ENCODE data around the gene CRIM1. TPM values are rescaled to one million over a fixed set of nuclear protein-coding genes. Genes with fewer than 3 reads are reported as not detected.

The CRIM1 gene
- total and polyA plus RNA-seq, 2 experiments from 2014 or later = 10.5 to 36.4 TPM

DNA sequence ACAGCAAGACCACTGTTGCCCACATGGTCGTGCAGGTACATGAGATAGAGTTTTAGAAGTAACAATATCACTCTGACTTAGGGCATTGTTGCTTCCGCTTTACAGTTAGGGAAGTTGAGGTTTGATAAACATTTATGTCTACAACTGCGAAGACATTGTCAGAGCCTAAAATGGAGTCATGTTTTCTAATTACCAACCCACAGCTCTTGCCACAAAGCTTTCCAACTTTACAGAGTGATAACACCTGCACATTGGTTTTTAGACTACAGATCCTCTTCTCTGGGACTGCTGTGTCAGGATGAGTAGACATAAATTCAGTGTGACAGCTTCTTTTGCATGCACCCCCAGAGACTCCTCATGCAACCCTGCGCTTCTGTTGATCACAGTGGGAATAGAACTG is 123.4 kb downstream of the CRIM1 start (continued):
- TF ChIP-seq, protein P1, sequence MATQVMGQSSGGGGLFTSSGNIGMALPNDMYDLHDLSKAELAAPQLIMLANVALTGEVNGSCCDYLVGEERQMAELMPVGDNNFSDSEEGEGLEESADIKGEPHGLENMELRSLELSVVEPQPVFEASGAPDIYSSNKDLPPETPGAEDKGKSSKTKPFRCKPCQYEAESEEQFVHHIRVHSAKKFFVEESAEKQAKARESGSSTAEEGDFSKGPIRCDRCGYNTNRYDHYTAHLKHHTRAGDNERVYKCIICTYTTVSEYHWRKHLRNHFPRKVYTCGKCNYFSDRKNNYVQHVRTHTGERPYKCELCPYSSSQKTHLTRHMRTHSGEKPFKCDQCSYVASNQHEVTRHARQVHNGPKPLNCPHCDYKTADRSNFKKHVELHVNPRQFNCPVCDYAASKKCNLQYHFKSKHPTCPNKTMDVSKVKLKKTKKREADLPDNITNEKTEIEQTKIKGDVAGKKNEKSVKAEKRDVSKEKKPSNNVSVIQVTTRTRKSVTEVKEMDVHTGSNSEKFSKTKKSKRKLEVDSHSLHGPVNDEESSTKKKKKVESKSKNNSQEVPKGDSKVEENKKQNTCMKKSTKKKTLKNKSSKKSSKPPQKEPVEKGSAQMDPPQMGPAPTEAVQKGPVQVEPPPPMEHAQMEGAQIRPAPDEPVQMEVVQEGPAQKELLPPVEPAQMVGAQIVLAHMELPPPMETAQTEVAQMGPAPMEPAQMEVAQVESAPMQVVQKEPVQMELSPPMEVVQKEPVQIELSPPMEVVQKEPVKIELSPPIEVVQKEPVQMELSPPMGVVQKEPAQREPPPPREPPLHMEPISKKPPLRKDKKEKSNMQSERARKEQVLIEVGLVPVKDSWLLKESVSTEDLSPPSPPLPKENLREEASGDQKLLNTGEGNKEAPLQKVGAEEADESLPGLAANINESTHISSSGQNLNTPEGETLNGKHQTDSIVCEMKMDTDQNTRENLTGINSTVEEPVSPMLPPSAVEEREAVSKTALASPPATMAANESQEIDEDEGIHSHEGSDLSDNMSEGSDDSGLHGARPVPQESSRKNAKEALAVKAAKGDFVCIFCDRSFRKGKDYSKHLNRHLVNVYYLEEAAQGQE (IDR thresholded peaks at IDR 0.05; ENCODE audit: unreplicated experiment) = no peak
- TF ChIP-seq EZH2 (IDR thresholded peaks at IDR 0.05; ENCODE audit: low read depth, unreplicated experiment) = no peak
- TF ChIP-seq POLR2AphosphoS5 (IDR thresholded peaks at IDR 0.05; ENCODE audit: low read depth) = no peak
- TF ChIP-seq, protein P2, sequence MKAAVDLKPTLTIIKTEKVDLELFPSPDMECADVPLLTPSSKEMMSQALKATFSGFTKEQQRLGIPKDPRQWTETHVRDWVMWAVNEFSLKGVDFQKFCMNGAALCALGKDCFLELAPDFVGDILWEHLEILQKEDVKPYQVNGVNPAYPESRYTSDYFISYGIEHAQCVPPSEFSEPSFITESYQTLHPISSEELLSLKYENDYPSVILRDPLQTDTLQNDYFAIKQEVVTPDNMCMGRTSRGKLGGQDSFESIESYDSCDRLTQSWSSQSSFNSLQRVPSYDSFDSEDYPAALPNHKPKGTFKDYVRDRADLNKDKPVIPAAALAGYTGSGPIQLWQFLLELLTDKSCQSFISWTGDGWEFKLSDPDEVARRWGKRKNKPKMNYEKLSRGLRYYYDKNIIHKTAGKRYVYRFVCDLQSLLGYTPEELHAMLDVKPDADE (IDR thresholded peaks at IDR 0.05) = no peak
- TF ChIP-seq ZNF114 (CRISPR knock-in tag; IDR thresholded peaks at IDR 0.05) = no peak
- TF ChIP-seq CREB1 (CRISPR knock-in tag; IDR thresholded peaks at IDR 0.05; ENCODE audit: low read depth) = no peak
- TF ChIP-seq STAT1 (IDR thresholded peaks at IDR 0.05; ENCODE audit: unreplicated experiment) = no peak
- TF ChIP-seq JUNB (IDR thresholded peaks at IDR 0.05; ENCODE audit: unreplicated experiment) = no peak
- TF ChIP-seq, protein P3, sequence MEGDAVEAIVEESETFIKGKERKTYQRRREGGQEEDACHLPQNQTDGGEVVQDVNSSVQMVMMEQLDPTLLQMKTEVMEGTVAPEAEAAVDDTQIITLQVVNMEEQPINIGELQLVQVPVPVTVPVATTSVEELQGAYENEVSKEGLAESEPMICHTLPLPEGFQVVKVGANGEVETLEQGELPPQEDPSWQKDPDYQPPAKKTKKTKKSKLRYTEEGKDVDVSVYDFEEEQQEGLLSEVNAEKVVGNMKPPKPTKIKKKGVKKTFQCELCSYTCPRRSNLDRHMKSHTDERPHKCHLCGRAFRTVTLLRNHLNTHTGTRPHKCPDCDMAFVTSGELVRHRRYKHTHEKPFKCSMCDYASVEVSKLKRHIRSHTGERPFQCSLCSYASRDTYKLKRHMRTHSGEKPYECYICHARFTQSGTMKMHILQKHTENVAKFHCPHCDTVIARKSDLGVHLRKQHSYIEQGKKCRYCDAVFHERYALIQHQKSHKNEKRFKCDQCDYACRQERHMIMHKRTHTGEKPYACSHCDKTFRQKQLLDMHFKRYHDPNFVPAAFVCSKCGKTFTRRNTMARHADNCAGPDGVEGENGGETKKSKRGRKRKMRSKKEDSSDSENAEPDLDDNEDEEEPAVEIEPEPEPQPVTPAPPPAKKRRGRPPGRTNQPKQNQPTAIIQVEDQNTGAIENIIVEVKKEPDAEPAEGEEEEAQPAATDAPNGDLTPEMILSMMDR (conservative IDR thresholded peaks at IDR 0.05; ENCODE audit: low read depth in 2 of 2) = no peak
- TF ChIP-seq ZNF331 (CRISPR knock-in tag; IDR thresholded peaks at IDR 0.05; ENCODE audit: low read depth) = no peak
- TF ChIP-seq NANOG (IDR thresholded peaks at IDR 0.05; ENCODE audit: borderline replicate concordance) = no peak

DNA sequence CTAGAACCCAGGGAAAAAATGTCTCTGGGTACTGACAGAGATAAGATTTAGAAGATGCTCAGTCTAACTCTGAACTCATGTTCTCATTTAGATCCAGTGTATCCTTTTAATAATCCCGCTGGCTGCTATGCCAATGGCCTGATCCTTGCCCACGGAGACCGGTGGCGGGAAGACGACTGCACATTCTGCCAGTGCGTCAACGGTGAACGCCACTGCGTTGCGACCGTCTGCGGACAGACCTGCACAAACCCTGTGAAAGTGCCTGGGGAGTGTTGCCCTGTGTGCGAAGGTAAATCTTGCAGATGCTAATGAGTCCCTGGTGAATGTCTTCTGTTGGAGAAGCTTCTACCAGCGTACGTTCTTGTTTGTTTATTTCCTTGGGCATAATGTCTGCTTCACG is 123.8 kb downstream of the CRIM1 start:
- Histone ChIP-seq H3K9me2 (ENCODE audit: insufficient read depth) (no peaks in the 10 kb centered on the region), H3K27me3 (ENCODE audit: insufficient read depth) (no peaks in the 10 kb centered on the region), H3K79me2 (replicated peaks; ENCODE audit: insufficient read depth) (peaks cover 19% of the 10 kb centered on the region), H3K4me2 (no peak overlapping the region), H3K4me1 (ENCODE audit: insufficient read depth) (peaks cover 14% of the 10 kb centered on the region), H3F3A (replicated peaks; ENCODE audit: low read depth) (no peaks in the 10 kb centered on the region), H3K36me3 (ENCODE audit: insufficient read depth) (peaks cover 39% of the 10 kb centered on the region), H3K27ac (ENCODE audit: low read depth) (no peak overlapping the region), H3K4me3 (no peak overlapping the region), H2AFZ (no peak overlapping the region), H4K20me1 (replicated peaks; ENCODE audit: insufficient read depth) (no peaks in the 10 kb centered on the region)
- peaks cover 18% of the 10 kb centered on the region for H3K4me1 Mint-ChIP-seq
- no peak overlapping the region; the same call in 1 of the 2 replicates for H3K27ac Mint-ChIP-seq
- H3K4me3 Mint-ChIP-seq = no peak overlapping the region
- no peaks in the 10 kb centered on the region for H3K27me3 Mint-ChIP-seq (ENCODE audit: insufficient read depth, low read depth, poor library complexity)
- H3K9me3 Mint-ChIP-seq = peaks cover 15% of the 10 kb centered on the region; the same call in 2 of the 3 replicates
- DNase-seq (ENCODE audit: low spot score) (no peak), ATAC-seq (no peak)
- peaks cover 86% of the 10 kb centered on the region for H3K36me3 Mint-ChIP-seq (ENCODE audit: low read depth)
- TF ChIP-seq, protein P2 (IDR thresholded peaks at IDR 0.05) = no peak
- TF ChIP-seq, protein P1 (IDR thresholded peaks at IDR 0.05; ENCODE audit: unreplicated experiment) = no peak
- TF ChIP-seq ZNF331 (CRISPR knock-in tag; IDR thresholded peaks at IDR 0.05; ENCODE audit: low read depth) = no peak
- no peak for TF ChIP-seq CREB1 (CRISPR knock-in tag; IDR thresholded peaks at IDR 0.05; ENCODE audit: low read depth)
- no peak for TF ChIP-seq NANOG (IDR thresholded peaks at IDR 0.05; ENCODE audit: borderline replicate concordance)
- TF ChIP-seq, protein P3 (conservative IDR thresholded peaks at IDR 0.05; ENCODE audit: low read depth in 2 of 2) = no peak
- TF ChIP-seq EZH2phosphoT487 (IDR thresholded peaks at IDR 0.05; ENCODE audit: unreplicated experiment) = no peak
